Measurements from ENCODE around the gene NFATC2IP.
A peak's percentile ranks its signal among the peaks of the same experiment; 100 is the strongest.
"Not testable (repeated sequence)": the region's sequence is repeated elsewhere in the genome, so short reads cannot be mapped to it uniquely, and the experiment has no call there.

NFATC2IP gene

DNA sequence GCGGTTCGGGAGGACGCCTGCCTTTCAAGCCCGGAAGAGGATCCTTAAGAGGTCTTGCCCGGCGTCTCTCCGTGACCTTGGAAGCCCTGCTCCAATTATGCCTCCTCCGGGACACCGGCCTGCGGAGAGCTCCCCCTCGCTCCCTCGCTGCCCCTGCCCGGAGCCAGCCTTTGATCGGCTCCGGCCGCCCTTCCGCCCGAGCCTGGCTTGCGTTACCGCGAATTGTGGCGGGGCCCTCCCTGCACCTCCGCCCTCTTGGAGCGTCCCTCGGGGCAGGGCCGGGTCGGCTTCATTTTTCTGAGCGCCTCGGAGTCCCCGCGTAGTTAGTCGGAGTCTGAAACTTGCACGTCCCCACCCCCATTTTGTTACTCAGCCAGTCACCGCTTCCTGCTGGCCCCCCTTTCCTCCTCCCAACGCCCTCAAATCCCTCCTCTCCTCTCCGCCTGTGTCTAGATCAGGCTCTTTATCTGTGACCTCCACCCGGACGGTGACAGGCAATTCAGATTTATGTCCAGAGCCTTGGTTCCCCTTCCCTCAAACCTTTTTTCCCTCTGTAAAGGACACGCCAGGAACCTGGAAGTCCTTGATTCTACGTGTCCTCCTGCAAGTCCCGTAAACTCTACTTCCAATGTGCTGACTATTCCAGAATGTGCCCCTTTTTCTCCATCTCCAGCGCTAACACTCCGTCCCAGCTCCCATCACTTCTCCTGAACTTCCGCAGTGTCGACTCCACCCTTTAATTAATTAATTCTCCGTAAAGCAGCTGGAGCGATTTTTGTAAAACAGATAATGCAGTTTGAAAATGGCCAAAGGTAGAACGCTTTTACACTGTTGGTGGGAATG lies 25.1 kb upstream of the NFATC2IP start:
- peak; percentile 73 to 78 (median 74) for DNase-seq (ENCODE audit: low read depth in 2 of 3, low spot score in 1 of 3)

DNA sequence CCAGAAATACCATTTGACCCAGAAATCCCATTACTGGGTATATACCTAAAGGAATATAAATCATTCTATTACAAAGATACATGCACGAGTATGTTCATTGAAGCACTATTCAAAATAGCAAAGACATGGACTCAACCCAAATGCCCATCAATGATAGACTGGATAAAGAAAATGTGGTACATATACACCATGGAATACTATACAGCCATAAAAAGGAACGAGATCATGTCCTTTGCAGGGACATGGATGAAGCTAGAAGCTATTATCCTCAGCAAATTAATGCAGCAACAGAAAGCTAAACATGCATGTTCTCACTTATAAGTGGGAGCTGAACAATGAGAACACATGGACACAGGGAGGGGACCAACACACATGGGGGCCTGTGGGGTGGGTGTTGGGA lies 24.5 kb upstream of the NFATC2IP start:
- DNase-seq (ENCODE audit: low read depth in 2 of 3, low spot score in 1 of 3): not testable (repeated sequence)

DNA sequence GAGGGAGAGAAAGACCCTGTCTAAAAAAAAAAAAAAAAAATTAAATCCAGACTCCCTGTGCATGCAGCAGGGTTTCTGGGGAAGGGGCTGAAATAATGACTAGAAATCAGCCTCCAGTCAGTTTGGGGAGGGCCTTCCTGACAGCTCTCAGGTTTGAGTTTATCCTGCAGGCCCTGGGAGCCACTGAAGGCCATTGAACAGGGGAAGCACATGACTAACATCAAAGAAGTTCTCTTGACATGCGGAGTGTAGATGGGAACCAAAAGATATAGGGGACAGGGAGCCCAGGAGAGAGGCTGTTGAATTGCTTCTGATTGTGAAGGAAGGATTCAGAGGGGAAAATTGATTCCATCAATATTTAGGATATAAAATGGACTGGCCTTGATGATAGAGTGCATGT lies 22.9 kb upstream of the NFATC2IP start:
- DNase-seq (ENCODE audit: low read depth in 2 of 3, low spot score in 1 of 3): no peak

DNA sequence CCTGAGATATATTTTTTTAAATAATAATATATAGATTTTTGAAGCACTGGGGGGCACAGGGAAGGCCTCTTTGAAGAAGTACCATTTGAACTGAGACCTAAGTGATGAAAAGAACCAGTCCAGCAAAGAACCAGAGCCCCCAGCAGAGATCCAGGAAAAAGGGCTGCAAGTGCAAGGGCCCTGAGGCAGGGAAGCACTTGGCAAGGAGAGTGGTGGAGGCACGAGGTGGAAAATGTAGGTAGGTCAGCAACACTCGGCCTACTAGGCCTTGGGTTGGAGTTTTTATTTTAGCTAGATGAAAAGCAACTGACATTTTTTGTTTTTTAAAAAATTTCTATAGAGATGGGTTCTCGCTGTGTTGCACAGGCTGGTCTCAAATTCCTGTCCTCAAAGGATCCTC lies 20.5 kb upstream of the NFATC2IP start:
- no peak for DNase-seq (ENCODE audit: low read depth in 2 of 3, low spot score in 1 of 3)

DNA sequence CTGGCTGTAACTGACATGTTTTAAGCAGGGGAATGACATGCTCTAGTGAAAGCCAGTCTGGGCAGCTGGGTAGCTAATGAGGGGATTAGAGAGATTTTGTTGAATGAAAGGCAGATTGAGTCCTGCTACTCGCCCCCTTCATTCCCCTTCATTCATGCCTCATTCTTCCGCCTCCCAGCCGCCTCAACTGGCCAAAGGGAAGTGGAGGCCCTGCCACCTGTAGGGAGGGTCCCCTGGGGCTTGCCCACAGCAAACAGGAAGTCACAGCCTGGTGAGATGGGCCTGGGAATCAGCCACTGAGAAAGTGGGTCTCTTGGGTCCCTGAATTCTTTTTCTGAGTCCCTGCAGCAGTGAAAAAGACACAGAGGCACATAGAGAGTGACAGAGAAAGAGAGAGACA lies 20.1 kb upstream of the NFATC2IP start:
- DNase-seq (ENCODE audit: low read depth in 2 of 3, low spot score in 1 of 3): no peak

DNA sequence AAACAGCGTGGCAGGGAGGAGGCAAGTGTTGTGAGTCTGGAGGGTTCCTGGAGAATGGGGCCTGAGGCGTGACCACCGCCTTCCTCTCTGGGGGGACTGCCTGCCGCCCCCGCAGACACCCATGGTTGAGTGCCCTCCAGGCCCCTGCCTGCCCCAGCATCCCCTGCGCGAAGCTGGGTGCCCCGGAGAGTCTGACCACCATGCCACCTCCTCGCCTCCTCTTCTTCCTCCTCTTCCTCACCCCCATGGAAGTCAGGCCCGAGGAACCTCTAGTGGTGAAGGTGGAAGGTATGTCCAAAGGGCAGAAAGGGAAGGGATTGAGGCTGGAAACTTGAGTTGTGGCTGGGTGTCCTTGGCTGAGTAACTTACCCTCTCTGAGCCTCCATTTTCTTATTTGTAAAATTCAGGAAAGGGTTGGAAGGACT lies 18.9 kb upstream of the NFATC2IP start, which contains the start of gene CD19:
Gene CD19 (plus strand): TSS at position 171 of the 425 bp plus-strand sequence. CDS start 30 bp downstream, at position 201.
- DNase-seq (ENCODE audit: low read depth in 2 of 3, low spot score in 1 of 3): no peak

DNA sequence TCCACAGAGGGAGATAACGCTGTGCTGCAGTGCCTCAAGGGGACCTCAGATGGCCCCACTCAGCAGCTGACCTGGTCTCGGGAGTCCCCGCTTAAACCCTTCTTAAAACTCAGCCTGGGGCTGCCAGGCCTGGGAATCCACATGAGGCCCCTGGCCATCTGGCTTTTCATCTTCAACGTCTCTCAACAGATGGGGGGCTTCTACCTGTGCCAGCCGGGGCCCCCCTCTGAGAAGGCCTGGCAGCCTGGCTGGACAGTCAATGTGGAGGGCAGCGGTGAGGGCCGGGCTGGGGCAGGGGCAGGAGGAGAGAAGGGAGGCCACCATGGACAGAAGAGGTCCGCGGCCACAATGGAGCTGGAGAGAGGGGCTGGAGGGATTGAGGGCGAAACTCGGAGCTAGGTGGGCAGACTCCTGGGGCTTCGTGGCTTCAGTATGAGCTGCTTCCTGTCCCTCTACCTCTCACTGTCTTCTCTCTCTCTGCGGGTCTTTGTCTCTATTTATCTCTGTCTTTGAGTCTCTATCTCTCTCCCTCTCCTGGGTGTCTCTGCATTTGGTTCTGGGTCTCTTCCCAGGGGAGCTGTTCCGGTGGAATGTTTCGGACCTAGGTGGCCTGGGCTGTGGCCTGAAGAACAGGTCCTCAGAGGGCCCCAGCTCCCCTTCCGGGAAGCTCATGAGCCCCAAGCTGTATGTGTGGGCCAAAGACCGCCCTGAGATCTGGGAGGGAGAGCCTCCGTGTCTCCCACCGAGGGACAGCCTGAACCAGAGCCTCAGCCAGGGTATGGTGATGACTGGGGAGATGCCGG lies 18.2 kb upstream of the NFATC2IP start:
- DNase-seq (ENCODE audit: low read depth in 2 of 3, low spot score in 1 of 3): no peak

DNA sequence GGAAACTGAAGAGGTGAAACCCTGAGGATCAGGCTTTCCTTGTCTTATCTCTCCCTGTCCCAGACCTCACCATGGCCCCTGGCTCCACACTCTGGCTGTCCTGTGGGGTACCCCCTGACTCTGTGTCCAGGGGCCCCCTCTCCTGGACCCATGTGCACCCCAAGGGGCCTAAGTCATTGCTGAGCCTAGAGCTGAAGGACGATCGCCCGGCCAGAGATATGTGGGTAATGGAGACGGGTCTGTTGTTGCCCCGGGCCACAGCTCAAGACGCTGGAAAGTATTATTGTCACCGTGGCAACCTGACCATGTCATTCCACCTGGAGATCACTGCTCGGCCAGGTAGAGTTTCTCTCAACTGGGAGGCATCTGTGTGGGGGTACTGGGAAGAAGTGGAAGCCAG lies 17.6 kb upstream of the NFATC2IP start:
- no peak for DNase-seq (ENCODE audit: low read depth in 2 of 3, low spot score in 1 of 3)

DNA sequence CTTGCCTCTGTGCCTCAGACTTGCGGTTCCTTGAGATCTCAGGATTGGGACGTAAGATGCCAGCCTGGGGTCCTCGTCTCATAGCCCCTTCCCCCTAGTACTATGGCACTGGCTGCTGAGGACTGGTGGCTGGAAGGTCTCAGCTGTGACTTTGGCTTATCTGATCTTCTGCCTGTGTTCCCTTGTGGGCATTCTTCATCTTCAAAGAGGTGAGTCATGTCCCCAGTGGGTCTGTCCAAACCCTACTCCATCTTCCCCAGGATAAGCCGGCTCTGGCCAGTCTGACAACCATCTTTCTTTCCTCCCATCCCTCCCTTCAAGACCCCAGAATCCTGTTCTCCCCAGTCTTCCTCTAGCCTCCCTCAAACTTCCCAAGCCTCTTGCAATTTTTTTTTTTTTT lies 15.4 kb upstream of the NFATC2IP start:
- DNase-seq (ENCODE audit: low read depth in 2 of 3, low spot score in 1 of 3): no peak

DNA sequence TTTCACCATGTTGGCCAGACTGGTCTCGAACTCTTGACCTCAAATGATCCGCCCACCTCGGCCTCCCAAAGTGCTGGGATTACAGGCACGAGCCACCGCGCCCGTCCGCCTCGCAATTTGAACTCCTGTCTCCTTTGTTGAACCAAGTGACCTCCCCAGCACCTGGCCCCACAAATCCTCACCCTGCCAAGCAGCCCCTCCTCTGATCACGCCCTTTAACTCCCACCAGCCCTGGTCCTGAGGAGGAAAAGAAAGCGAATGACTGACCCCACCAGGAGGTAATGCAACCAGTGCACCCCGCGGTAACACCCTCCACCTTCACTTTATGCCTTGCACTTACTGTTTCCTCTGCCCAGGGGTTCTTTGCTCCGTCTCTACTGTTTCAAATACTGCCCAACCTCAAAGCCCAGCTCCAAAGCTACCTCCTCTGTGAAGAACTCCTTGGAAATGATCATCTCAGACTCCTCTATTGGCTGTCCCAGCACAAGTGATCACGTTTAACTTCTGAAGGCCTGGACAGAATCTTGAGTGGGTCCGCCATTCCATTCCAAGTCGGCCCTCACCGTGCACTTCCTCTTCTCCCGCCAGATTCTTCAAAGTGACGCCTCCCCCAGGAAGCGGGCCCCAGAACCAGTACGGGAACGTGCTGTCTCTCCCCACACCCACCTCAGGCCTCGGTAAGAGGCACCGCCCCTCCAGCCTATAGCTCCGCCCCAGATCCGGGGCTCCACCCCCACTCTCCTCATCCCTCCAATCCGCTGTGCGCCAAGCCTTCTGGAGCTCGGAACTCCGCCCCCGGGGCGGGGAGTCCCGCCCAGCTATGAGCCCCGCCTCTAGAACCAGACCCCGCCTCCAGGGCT lies 14.6 kb upstream of the NFATC2IP start:
- DNase-seq (ENCODE audit: low read depth in 2 of 3, low spot score in 1 of 3): peak; percentile 79 to 93 (median 91)

DNA sequence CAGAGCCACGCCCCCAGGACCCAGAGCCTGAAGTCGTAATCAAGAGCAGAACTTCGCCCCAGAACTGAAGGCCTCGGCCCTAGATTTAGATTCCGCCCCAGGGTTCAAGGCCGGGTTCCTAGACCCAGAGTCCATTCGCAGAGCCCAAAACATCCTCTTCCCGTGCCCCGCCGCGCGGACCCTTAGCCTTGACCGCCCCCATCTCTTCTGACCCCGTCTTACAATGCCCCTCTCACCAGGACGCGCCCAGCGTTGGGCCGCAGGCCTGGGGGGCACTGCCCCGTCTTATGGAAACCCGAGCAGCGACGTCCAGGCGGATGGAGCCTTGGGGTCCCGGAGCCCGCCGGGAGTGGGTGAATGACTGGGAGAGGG lies 14.0 kb upstream of the NFATC2IP start:
- DNase-seq (ENCODE audit: low read depth in 2 of 3, low spot score in 1 of 3): no peak

DNA sequence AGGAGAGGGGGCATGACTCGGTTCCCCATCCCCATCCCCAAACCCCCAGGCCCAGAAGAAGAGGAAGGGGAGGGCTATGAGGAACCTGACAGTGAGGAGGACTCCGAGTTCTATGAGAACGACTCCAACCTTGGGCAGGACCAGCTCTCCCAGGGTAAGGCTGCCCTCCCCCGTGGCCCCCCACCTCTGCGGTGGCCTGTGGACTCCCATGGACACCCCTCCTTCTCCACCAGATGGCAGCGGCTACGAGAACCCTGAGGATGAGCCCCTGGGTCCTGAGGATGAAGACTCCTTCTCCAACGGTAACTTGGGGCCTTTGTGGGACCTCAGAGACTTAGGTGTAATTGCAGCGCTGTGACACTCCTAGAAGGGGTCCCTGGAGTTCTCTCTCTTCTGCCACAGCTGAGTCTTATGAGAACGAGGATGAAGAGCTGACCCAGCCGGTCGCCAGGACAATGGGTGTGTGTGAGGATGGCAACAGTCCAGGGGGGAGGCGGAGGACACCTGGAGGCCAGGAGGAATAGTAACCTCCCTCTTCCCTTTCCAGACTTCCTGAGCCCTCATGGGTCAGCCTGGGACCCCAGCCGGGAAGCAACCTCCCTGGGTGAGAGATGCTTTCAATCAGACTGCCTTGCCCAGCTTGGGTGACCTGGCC lies 13.4 kb upstream of the NFATC2IP start:
- no peak for DNase-seq (ENCODE audit: low read depth in 2 of 3, low spot score in 1 of 3)

DNA sequence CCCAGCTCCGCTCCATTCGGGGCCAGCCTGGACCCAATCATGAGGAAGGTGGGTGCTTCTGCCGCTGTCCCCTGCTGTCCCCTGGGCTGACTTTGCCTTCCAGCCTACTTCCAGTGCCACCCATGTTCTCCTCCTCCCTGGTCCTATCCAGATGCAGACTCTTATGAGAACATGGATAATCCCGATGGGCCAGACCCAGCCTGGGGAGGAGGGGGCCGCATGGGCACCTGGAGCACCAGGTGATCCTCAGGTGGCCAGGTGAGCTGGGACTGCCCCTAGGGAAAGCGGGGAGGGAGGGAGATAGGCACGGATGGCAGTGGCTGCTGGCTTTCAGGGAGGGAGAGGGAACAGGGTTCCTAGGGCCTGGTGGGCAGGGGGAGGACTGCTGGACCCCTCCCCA lies 12.0 kb upstream of the NFATC2IP start:
- DNase-seq (ENCODE audit: low read depth in 2 of 3, low spot score in 1 of 3): no peak

DNA sequence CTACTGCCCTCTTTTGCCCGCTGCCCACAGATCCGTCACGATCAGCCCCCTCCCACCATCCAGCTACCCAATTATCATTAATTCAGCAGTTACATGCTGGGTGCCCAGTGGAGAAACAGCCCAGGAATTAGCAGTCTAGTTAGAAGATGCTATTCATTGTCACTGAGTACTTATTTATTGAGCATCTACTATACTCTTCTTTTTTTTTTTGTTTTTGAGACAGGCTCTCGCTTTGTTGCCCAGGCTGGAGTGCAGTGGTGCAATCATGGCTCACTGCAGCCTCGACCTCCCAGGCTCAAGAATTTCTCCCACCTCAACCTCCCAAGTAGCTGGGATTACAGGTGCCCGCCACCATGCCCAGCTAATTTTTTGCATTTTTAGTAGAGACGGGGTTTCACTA lies 10.9 kb upstream of the NFATC2IP start:
- DNase-seq (ENCODE audit: low read depth in 2 of 3, low spot score in 1 of 3): not testable (repeated sequence)

DNA sequence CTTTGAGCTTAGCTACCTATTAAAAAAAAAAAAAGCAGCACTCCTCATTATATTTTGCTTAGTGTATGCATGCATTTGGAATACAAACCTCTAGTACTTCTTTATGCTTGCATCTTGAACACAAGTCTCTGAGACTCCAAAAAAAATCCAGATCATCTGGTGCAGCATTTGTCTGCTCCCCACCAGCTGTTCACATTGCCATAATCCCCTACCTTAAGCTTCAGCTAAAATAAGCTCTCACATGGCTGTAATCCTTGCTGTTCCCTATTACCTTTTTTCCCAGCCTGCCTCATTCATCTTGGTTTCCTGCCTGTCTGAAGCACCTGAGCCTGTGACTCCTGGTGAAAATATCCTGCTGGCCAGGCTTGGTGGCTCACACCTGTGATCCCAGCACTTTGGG lies 7.5 kb upstream of the NFATC2IP start:
- DNase-seq (ENCODE audit: low read depth in 2 of 3, low spot score in 1 of 3): no peak

DNA sequence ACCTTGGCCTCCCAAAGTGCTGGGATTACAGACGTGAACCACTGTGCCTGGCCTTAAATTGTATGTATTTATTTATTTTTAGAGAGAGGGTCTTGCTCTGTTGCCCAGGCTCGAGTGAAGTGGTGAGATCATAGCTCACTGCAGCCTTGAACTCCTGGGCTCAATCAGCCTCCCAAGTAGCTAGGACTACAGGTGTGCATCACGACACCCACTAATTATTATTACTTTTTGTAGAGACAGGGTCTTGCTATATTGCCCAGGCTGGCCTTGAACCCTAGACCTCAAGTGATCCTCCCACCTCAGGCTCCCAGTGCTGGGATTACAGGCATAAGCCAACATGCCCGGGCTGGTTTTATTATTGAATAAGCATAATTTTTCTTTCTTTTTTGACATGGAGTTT lies 4.1 kb upstream of the NFATC2IP start:
- no peak for DNase-seq (ENCODE audit: low read depth in 2 of 3, low spot score in 1 of 3)

DNA sequence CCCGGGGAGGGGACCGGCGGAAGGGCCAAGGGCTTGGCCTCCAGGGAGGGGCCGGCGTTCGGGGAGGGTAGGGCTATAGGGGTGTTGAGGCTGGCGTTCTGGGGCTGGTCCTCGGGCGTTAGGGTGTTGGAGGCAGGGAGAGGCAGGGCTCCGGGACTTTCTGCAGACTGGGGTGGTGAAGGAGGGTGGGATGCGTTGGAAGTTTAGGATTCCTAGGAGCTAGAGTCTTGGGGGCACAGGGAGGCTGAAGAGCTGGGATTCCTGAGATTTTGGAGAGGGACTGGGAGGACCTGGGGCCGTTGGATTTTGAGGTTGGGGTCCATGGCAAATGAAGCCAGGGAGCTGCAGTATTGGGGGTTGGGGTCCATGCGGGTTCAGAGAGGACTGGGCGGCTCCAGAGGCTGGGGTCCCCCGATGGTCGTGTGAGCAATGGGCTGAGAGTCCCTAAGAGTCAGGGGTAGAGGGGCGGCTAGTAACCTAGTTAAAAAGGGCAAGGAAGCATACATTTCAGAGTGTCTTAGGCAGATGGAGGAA lies 740 bp downstream of the NFATC2IP start:
- peak in 1 of 3 donors; percentile 33 for DNase-seq (ENCODE audit: low read depth in 2 of 3, low spot score in 1 of 3)

DNA sequence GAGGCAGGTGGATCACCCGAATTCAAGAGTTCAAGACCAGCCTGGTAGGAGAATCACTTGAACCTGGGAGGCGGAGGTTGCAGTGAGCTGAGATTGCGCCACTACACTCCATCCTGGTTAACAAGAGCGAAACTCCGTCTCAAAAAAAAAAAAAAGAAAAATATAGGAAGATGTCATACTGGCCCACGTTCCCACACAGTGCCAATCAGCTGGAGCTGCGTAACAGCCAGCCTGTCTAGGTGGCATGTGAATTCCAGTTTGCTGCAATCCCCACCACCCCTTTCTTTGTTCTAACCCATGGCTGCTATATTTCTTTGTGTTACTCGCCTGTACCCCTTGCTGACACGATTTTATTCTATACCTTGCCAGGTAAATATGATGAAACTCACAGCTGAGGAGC lies 7.5 kb downstream of the NFATC2IP start:
- no peak for DNase-seq (ENCODE audit: low read depth in 2 of 3, low spot score in 1 of 3)

DNA sequence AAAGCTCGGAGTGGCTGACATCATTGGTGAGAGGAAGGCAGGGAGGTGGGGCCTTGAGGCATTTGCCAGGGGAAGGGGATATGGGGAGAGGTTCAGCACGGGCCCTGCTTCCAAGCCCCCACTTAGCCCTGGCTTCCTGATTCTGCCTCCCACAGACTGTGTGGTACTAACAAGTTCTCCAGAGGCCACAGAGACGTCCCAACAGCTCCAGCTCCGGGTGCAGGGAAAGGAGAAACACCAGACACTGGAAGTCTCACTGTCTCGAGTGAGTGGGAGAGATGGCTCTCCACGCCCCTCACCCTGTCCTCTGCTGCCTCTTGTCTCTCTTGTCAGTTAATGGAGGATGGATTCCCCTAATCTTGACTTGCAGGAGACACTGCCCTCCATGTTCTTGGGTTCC lies 8.1 kb downstream of the NFATC2IP start:
- no peak for DNase-seq (ENCODE audit: low read depth in 2 of 3, low spot score in 1 of 3)

DNA sequence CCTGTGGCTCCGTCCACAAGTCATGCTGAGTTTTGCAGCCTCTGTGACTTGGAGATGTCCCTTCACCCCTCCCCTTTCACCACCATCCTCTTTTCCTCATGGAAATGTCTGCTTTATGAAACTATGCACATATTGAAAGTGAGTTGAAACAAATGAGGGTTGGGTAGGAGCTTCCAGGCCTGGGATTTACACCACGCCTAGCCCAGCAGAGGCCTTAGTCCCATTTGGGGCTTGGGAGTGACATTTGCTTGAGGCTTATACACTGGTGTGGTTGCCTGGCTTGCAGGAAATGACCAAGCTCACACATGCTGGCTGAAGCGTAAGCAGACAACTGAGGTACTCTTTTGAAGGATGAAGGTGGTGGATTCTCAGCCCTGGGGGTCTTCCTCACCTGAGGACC lies 13.3 kb downstream of the NFATC2IP start:
- no peak for DNase-seq (ENCODE audit: low read depth in 2 of 3, low spot score in 1 of 3)

DNA sequence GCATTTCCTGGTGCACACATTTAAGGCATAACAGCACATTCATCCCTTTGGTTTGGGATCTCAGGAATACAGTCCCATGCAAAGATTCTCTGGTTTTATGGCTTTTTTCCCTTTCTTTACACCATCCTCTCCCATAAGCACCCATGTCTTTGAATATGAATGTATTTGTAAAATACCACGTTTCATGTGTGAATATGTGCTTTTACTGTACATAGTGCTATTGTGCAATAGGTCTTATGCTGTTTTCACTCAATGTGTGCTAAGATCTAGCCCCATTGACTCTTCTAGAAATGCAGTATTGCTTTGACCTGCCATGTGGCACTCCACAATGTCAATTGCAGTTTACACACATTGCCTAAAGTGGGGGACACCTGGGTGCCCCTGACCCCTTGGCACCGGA lies 13.8 kb downstream of the NFATC2IP start:
- DNase-seq (ENCODE audit: low read depth in 2 of 3, low spot score in 1 of 3): no peak

All from stimulated activated CD4-positive, alpha-beta T cell treated with anti-CD3 and anti-CD28 coated beads, Interleukin-12 subunit alpha, Interleukin-12 subunit beta, amount 100 ng/mL, for 48 hours (primary cell).